OCI-LY7 (cell line): ENCODE measurements around the gene RSBN1.

ENCODE experiments used
- EZH2phosphoT487 ChIP-seq: fragments of 200-600 bp; sonication (generic); IDR thresholded peaks from 2 replicates; pipeline ENCODE4 v1.6.1; 2018; ENCODE audit warnings: low read depth, borderline replicate concordance, mild to moderate bottlenecking, mixed run types, antibody characterized with exemption, low read length, moderate library complexity, mixed read lengths
- TF ChIP-seq, protein P1 (sequence below): fragments of 200-600 bp; sonication (generic); conservative IDR thresholded peaks from 2 replicates; pipeline ENCODE4 v1.5.1; 2014; ENCODE audit warnings: mild to moderate bottlenecking, antibody characterized with exemption, low read length, moderate library complexity, mixed read lengths

DNA sequence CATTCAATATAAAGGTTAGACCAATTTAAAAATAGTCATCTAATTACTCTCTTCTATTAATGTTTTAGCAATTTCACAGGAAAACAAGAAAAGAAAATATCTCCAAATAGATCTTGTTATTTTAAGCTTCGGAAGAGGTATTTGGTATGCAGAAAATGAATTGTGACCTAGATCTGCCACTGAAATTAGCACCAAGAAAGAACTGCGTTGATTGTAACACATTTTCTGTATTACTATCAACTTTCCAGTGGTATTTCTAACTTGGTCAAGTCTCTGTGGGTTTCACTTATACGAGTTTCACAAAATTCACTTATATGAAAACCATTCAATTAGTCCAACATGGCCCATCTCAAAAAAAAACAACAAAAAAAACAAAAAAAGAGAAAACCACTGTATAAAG, 11.8 kb downstream of the RSBN1 start:
- TF ChIP-seq, protein P1, sequence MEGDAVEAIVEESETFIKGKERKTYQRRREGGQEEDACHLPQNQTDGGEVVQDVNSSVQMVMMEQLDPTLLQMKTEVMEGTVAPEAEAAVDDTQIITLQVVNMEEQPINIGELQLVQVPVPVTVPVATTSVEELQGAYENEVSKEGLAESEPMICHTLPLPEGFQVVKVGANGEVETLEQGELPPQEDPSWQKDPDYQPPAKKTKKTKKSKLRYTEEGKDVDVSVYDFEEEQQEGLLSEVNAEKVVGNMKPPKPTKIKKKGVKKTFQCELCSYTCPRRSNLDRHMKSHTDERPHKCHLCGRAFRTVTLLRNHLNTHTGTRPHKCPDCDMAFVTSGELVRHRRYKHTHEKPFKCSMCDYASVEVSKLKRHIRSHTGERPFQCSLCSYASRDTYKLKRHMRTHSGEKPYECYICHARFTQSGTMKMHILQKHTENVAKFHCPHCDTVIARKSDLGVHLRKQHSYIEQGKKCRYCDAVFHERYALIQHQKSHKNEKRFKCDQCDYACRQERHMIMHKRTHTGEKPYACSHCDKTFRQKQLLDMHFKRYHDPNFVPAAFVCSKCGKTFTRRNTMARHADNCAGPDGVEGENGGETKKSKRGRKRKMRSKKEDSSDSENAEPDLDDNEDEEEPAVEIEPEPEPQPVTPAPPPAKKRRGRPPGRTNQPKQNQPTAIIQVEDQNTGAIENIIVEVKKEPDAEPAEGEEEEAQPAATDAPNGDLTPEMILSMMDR = no peak
- no peak for TF ChIP-seq EZH2phosphoT487
